SH-SY5Y (cell line): ENCODE data around the gene ATP6V1B1.

ENCODE experiments used
- GATA2 ChIP-seq: IDR thresholded peaks from 2 replicates; pipeline ENCODE4 v1.6.1; 2011; ENCODE audit warnings: mild to moderate bottlenecking, low read depth, low read length
- GATA3 ChIP-seq: IDR thresholded peaks from 2 replicates; pipeline ENCODE4 v1.6.1; 2011; ENCODE audit warnings: low read depth, mild to moderate bottlenecking, low read length, moderate library complexity

The ATP6V1B1 gene

DNA sequence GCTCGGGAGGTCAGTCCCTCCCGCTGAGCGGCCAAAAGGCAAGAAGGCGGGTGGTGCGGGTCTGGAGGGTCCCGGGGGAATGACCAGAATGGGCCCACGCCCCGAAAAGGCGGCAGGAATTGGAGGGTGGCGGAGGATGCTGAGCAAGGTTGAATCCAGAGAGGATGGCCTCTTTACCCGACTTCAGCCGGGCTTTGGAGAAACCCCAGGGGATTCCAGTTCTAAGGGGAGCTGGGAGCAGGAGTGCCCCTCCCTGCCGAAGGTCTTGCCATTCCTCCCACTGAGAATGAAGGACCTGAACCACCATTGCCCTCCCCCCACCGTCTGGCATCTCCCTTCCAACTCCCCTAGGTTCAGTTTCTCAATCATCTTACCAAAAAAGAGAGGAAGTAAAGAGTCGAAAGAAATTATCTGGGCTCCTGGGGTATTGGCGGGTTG, 38.9 kb upstream of the ATP6V1B1 start:
- TF ChIP-seq GATA3 (no peak), GATA2 (no peak)

DNA sequence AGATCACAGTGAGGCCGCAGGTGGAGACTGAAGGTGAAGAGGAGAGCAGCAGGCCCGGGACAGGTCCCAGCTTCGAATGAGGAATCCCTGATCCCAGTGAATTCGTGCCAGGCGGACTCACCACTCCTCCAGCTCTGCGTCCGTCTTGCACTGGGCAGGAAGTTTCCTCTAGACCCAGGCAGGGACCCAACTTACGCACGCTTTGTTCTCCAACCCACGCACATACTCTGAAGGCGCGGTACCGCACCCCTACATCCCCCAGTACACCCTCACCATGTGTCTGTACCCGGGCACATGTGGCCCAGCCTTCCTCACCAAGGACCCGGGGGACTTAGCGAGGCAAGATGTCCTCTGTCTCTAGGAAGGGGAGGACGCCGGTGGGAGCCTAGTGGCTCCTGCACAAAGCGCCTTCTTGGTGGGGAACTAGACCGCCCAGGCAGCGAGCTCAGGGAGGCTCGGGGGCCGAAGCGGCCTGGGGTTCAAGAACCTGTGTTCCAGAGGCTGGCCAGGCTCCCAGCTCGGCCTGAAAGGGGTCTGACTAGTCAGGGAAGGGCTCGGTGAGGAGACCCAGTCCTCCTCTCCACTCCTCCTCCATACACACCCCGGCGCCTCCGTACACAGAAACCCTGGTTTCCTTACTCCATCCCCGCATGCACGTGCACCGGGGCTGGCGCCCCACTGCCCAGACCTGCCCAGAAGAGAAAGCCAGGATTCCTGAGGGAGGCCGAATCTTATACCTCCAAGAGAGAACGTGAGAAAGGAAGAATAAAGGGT, 38.3 kb upstream of the ATP6V1B1 start:
- TF ChIP-seq GATA3 (no peak), GATA2 (no peak)

DNA sequence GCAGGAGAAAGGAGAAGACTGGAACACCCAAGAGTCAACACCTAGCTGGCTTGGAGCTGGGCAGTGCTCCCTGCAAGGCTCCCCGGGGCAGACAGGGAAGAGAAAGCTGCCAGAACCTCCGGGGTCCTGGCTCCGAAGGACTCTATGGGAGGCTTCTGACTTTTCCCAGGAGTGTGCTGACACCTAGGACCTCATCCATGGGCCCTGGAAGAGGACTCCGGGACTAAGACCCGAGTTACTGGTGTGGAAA, 37.8 kb upstream of the ATP6V1B1 start:
- no peak for TF ChIP-seq GATA3
- no peak for TF ChIP-seq GATA2

- no peak for TF ChIP-seq GATA3
- TF ChIP-seq GATA2, result no peak
Observed at GRCh38 chr2:70898363-70899240, 37.1 kb upstream of the ATP6V1B1 start.

GRCh38 chr2:70901227-70902066, 34.3 kb upstream of the ATP6V1B1 start:
- TF ChIP-seq GATA2 (no peak), GATA3 (no peak)

DNA sequence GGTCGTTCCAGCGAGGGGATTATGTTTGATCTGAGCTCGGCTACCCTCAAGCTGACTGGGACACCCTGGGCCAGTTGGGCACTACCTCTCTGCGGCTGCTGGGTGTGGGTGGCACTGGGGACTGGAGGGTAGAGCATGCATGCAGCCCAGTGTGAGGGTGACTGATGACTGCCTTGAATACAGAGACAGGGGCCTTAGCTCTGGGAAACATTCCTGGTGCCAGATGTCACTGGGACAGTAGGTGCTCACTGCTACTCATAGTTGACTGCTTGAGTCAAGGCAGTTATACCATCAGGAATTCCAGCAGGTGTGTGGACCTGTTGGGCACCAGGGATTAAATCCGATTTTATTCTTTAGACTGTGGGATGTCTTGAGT, 33.6 kb upstream of the ATP6V1B1 start:
- TF ChIP-seq GATA3 (no peak), GATA2 (no peak)

- TF ChIP-seq GATA2, result no peak
- no peak for TF ChIP-seq GATA3
Observed at GRCh38 chr2:70902579-70902978, 33.1 kb upstream of the ATP6V1B1 start.

- no peak for TF ChIP-seq GATA2
- TF ChIP-seq GATA3, result no peak
Observed at GRCh38 chr2:70903171-70903570, 32.5 kb upstream of the ATP6V1B1 start.

GRCh38 chr2:70903641-70904340, 31.9 kb upstream of the ATP6V1B1 start:
- no peak for TF ChIP-seq GATA3
- no peak for TF ChIP-seq GATA2

DNA sequence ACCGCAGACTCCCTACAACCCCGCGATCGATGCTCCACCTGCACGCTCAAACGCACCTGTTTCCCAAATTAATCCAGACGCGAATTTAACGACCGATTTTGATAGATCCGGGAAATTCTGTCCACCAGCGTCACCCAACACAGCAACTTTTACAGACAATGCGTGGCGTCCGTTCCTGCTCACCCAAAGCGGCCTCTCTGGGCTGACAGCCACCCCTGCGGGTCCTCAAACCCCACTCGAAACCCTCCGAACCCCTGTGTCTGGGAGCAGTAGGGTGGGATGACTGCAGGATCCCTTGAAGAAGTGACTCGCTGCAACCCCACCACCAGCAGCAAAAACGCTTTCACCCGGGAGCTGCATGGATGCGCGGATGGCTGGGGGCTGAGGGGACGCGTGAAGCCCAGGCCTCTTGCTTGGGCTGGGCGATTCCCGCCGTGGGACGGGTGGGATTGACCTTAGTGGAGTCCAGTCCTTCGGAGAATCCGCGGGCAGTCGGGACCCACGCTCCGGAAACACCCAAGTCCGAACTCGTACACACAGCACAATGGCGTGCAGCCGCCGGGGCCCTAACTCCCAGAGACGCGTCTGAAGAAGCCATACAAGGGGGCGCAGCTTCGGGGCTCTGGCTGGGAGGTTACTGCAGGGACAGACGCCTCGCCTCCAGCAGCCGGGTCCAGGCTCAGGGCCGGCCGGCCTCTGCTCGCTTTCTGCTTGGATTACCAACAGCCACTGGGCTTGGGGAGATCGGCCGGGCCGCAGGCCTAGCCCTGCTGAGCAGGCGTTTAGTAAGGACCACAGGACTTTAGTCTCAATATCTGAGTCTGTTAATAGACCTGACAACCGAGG, 31.1 kb upstream of the ATP6V1B1 start:
- TF ChIP-seq GATA3 (no peak), GATA2 (no peak)

GRCh38 chr2:70905443-70906421, 30.0 kb upstream of the ATP6V1B1 start:
- TF ChIP-seq GATA3, result no peak
- no peak for TF ChIP-seq GATA2
